NCI-H2196 (cell line): ENCODE results near the gene SH2D2A.
A peak's percentile ranks its signal among the peaks of the same experiment; 100 is the strongest.

Experiments used
- DNase-seq: peaks from one replicate; lab custom pipeline; 2025; ENCODE audit not compliant: unreplicated experiment; lab: John Stamatoyannopoulos, UW

Gene SH2D2A

DNA sequence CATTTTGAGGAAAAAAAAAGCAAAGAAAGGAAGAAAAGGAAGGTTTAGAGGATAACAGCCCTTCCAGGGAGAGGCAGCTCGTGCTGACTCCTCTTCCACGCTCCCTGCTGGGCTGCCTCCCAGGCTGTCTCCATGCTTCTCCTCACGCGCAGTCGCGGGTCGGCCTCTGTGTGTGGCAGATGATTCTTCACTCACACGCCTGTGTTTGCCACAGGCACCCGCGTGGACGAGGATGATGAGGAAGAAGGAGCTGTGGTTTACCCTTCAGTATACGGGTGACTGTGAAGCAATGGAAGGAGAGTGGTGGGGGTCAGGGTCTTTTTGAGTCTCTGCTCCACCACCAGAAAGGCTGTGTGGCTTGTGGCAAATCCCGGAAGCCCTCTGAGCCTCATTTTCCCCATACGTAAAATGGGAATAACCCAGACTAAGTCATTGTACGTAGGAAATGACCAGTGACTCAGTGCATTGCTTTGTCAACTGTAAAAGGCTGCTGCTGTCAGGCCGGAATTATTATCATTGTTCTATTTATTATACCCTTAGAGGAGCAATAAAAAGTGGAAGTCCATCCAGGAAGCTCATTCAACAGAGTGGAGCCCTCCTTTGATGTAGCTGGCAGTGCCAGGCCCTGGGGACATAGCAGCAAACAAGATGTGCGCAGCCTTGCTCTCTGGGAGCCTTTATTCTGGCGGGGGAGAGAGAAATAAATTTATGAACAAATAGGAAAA, 11.9 kb upstream of the SH2D2A start:
- DNase-seq, result no peak

DNA sequence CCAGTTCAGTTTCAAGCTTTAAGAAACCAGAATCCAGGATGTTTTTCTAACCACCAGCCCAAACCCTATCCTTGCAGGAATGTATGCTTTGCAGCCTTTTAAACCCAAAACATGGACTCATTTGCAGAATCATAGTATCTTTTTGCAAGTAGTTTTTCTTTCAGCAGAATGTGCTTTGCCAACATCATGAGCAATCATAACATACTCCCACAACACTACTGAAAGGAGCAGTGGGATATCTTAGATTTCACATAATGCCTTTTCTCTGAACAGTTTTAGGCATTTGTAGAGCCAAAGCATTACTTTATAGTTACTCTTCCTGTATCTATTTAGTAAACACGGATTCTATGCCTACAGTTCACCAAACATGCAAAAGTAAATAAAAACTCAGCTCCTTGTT, 10.0 kb upstream of the SH2D2A start:
- no peak for DNase-seq

DNA sequence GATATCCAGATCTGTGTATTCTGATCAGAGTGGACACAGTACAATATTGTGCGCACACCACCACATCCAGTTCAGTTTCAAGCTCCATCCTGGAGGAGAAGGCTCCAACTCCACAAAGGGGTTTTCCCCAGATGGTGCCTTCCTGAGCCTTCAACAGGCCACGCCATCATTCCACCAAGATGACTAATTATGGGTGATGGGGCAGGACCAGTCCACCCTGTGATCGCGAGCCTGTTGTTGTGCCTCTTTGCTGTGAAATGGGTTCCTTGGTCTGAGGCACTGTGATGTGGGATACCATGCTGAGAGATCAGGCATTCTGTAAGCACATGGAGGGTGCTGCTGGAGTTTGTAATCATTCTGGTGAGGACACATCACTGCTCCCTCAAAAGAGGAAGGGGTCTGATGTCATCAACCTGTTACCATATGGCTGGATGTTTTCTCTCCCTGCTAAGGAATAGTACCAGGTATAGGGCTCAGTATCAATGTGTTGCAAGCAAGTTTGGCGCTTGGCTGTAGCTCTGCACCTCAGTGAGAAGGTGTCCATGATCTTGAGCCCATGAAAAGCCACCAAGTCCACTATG, 6.7 kb upstream of the SH2D2A start:
- no peak for DNase-seq

DNA sequence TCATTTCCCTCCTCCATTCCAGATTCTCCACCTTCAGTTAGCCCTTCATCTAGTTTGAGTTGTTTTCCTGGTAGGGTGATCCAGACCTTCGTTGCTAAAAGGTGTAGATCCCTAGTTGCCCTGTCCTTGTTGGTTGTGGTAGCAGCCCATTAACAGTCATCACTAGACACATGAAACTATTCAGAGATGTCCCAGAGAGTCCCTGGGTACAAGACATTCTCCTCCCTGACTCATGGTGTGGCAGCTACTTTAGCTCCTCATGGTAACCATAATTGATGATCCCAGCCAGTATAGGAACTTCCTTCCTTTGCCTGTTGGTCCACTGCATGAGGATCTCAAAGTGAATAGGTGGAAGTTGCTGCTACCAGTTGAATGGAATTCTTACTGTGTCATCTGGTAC, 6.0 kb upstream of the SH2D2A start:
- no peak for DNase-seq

DNA sequence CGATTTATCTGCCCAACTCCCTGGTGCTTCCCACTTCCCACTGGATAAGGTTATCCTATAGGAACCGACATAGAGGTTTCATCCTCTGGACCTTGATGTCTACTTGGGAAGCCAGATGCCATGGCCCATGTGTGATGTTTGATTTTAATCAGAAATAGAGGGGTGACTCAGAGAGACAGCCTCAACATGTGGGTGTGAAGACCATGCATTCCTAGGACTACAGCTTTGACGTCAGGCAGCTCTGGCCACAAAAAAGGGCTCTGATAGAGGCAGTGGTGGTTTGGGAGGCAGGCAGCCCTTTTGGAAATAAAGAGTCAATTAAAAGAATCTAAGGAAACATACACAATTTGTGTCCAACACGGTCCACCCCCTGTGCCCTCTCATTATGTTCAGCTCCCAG, 5.2 kb upstream of the SH2D2A start:
- DNase-seq, result no peak

DNA sequence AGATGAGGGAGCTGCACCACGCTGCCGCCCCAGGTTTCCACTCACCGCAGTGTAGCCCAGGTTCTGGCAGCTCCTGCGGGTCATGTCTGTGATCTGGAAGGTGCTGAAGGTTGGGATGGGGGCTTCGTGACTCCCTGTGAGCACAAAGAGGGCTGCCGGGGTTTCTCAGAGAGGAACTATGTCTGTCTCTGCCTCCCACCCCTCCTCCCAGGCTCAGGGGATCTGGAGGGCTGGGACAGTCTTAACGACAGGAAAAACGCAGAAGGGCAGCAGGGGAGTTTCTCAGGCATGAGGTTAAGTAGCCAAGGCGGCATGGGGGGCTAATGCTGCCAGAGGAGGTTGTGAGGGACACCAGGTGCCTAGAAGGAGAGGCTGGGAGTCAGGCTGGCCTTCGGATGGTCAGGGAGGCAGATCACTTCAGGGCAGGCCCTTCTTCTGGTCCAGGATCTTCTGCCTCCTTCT, 656 bp downstream of the SH2D2A start:
- DNase-seq, result no peak

DNA sequence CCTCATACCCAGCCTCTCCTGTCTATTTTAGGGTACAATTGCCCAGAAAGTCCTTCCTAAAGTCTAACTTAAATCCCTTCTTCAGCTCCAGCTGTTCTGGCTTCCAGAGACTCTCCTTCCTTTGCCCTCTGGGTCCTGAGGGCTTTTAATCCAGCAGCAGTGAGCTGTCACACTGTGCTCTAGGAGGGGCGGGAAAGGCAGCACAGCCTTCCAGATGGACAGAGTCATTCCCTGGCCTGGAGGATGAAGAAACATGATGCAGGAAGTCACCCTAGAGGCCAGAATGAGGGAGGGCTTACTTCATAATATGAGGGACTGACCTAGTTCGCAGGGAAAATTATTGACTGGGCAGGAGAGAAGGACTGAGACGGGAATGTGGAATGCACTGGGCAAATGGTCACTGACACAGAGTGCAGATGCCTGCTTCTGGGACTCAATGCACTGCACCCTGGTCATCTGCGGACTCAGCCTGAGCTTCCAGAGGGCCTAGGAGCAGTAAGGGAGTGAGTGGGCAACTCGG, 1.3 kb downstream of the SH2D2A start:
- no peak for DNase-seq

DNA sequence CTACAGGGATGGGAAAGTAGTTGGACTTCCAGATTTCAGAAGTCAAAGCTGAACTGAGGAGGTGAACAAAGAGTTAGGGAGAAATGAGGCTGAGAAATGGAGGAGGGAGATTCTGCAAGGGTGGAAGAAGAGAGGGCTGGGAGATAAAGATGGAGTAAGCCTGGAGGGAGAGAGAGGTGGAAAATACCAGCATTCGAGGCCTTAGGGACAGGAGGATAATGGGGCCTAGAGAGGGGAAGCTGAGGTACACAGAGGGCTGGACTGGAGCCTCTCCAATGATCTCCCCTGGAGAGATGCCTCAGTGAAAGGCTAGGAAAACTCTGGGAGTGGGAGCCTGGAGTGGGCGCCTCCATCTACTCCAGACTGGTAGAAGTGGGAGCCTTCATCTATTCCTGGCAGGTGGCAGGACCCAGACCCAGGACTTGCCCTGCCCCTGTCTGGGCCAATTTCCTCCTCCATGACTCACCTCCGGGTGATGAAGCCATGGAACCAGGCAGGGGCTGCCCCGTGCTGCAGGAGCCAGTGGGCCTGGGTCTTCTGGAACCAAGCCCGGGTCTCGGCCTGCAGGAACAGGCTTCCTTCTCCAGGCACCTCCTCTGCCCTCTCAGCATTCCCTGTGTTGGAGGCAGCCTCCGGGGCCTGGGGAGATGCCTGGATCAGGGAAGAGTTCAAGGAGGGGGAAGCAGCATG, 1.9 kb downstream of the SH2D2A start:
- DNase-seq, result no peak

DNA sequence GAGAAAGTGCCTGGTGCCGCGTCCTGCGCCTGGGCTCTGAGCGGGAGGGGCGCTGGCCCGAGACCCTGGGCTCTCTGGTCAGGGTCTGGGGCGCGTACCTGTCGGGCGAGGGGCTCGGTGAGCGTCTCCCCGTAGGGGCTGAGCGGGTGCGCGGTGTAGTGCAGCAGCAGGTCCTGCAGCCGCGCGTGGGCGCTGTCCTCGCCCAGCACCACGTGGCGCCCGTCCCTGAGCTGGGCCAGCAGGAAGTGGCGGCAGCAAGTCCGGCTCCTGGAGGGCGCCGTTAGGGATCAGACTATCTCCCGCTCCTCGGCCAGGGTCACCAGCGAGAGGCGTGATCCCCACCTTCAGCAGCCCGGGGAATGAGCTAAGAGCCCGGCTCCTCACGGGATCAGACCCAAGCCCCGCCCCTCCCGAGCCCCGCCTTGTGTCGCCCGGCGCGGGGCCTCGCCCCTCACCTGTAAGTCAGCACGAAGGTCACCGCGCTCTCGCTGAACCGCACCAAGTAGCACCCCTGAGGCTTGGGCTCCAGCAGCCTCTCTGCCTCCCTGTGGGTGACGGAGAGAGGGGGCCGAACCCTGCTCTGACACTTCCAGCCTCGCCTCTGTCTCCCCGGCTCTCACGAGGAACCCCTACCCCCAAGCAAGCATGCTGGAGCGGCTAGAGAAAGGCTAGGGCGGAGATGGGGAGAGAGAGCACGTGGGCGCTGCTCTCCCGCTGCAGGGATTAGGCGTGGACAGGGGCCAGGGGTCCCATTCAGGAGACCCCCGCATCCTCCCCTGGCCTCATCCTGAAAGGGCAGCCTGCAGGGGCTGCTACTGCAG, 2.7 kb downstream of the SH2D2A start:
- DNase-seq, result no peak

DNA sequence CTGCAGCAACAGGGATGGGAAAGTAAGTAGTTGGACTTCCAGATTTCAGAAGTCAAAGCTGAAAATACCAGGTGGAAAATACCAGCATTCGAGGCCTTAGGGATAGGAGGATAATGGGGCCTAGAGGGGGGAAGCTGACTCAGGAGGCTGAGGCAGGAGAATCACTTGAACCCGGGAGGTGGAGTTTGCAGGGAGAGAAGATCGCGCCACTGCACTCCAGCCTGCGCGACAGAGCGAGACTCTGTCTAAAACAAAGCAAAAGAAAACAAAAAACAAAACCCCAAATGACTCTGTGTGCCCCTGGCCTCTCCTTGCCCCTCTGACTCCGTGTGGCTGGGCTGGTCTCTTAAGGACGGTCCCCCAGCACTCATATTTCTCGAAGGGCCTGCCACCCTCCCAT, 3.4 kb downstream of the SH2D2A start:
- DNase-seq, result no peak

DNA sequence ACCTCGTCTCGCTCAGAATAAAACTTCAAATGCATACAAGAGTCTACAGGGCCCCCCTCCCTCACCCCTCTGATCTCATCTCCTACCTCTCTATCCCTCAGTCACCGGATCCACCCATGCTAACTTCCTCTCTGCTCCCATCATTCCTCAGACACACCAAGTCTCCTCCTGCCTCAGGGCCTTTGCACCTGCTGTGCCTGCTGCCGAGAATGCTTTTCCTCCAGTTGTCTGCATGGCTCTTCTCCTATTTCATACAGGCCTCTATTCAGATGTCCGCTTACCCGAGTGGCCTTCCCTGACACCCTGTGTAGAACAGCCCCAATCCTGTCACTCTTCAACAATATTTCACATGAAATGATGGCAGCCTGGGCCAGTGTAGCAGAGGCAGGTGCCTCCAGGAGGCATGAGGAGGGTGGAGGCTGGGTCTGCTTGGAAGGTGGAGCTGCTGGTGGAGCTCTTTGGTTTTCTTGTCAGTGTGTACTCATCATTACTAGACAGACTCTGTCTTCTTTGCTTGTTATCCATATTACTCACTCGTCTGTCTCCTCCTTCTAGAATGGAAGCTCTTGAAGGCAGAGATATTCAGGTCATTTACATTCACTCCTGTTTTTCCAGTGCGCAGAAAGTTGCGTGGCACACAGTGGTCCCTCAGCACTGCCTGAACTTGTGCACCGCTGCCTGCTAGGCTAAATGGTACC, 4.2 kb downstream of the SH2D2A start:
- no peak for DNase-seq

DNA sequence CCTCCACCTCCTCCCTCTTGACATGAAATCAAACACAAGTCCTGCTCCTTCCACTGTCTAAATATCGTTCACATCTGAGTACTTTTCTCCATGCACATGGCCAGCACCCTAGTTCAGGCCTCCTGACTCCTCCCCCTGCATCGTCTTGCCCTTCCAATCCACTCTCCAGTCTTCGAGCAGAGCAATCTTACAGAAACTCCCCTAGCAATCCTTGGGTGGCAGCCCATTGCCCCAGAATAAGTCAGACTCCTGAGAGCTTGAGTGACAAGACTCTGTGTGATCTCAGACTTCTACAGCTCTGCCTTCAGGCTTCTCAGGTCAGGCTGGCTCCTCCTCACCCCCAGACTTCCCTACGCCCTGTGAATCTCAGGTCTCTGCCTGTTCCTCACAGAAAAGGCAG, 5.5 kb downstream of the SH2D2A start:
- no peak for DNase-seq

DNA sequence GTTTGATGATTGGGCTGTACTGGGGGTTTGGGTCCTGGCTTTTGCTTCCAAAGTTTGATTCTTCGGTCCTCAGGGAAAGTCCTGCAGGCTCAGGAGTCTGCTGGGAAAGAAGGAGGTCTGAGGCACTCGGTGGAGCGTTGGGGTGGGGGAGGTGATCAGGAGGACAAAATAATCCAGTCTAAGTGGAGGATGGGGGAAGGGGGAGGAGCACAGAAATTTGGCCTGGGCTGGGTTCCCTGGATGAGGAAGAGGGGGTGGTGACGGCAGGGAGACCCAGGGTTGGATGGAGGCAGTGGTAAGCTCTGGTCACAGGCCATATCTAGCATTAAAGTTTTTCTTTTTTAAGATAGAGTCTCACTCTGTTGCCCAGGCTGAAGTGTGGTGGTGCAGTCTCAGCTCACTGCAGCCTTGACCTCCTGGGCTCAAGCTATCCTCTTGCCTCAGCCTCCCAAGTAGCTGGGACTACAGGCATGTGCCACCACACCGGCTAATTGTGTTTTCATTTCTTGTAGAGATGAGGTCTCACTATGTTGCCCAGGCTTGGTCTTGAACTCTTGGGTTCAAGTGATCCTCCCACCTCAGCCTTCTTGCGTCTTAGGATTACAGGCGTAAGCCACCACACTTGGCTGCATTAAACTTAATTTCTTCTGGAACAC, 6.8 kb downstream of the SH2D2A start:
- DNase-seq, result no peak

DNA sequence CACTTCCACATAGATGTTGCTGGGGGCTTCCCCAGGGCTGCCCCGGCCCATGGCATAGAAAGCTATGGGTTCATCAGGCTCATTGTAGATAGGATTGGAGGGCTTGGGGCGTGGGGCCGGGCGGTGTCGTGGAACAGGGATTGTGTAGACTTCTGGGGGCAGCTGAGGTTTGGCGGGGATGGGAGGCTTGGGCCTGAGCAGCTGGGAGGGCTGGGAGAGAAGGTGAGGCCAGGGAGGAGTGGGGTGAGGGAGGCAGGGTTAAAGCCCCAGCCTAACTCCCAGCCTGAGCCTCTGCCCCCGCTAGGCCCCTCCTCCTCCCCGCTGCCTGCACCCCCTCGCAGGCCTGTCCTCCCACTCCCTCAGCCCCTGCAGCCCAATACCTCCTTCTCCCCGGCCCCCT, 7.4 kb downstream of the SH2D2A start:
- no peak for DNase-seq

DNA sequence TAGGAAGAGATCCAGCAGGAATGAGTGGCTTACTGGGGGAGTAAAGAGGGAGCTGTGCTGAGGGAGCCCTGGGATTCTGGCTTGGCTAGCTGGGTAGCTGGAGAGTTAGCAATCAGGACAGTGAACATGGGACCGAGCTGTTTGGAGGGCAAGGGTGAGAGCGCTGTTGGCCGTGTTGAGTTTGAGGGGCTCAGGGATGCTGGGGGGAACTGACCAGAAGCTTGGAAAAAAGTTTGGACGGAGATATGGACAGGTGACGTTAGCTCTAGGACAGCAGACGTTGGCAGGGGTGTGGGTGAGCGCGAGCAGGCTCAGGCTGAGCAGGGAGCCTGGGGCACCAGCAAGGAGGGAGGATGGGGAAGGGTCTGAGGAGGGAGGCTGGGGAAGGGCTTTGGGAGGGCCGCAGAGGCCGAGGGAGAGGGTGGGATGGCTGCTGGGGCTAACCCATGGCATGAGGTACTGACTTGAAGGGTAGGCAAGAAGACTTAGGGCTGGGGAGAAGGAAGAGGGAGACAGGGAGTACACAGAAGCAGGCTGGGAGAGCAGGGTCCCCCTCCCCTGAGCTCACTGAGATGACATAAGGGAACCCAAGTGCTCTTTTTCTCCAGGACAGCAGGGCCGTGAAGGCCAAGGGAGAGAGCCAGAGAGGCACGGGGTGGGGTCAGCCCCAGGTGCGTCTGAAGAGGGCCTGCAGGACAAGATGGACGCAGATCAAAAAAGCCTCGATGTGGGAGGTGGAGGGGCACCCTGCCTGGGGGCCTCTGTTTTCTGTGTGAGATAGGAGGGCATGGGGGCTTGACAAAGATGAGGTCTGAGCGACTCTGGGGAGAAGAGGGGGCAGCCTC, 8.2 kb downstream of the SH2D2A start:
- no peak for DNase-seq

DNA sequence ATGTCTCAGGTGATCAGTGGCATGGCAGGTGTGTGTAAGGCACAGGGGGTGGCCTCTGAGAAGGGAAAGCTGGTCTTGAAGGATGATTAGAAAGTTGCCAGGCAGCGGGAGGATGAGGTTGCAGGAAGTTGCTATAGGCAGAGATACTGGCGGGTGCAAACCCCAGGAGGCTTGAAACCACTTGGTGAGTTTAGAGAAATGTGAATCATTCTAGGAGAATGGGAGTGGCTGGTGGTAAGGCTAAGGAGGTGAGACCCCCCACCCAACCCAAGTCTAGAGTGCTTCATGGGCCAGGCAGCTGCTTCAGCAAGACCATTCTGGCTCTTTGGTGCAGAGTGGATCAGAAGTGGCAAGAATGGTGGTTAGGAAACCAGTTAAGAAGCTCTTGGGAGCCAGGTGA, 9.0 kb downstream of the SH2D2A start:
- no peak for DNase-seq

DNA sequence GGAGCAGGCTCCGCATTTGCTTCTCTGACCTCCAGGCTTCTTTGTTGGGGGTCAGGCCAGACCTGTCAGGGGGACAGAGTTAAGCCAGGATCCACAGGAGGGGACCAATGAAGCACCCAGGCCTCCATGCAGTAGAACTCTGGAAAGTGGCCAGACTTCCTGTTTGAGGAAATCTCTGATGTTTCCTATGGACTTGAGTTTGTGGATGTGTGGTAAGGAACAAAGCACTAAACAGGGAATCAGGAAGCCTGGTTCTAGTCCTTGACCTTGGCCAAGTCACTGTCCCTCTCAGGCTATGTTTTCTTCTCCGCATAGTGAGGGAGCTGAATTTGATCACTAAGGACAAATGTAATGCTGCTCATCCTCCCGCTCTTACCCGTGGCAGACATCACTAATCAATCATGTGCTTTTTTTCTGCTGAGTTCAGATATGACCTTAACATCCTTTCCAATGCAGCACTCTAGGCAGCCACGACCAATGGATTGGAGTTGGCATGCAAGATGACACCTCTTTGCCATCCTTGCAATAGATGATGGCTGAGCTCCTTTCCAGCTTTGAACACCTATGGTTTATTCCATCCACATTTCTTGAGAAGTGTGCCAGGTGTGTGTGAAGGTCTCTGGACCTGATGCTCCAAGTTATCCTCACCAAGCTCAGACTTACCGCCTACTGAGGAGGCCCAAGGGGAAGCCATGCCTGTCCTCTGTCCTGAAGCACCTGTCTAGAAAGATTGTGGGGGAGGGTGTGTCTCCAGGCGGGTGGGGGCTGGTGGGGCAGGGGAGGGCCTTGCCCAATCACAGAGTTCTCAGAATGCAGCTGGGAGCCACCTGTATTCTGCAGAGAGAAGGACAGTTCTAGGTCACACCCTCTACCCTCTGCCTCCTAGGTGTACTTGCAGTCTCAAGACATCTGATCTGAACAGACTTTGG, 9.9 kb downstream of the SH2D2A start:
- peak; percentile 32 for DNase-seq
